A172 (cell line): ENCODE data around the gene DYRK3. TPM values are rescaled to one million over a fixed set of nuclear protein-coding genes. Genes with fewer than 3 reads are reported as not detected.
A peak's percentile ranks its signal among the peaks of the same experiment; 100 is the strongest.
"Not testable (repeated sequence)": the region's sequence is repeated elsewhere in the genome, so short reads cannot be mapped to it uniquely, and the experiment has no call there.

ENCODE experiments used
- DNase-seq: peaks from one replicate; pipeline ENCODE4 v3.0.0-alpha.2; 2015; ENCODE audit warnings: low spot score
- total RNA-seq: library from RNA; depleted of rRNA; stranded (reverse); fragments of >200 nt; shearing (Covaris generic); gene quantifications from 2 replicates; pipeline ENCODE4 v1.2.3, GENCODE V29; 2014

The DYRK3 gene
- total RNA-seq, 1 experiment from 2014 or later, result 26.8 TPM

DNA sequence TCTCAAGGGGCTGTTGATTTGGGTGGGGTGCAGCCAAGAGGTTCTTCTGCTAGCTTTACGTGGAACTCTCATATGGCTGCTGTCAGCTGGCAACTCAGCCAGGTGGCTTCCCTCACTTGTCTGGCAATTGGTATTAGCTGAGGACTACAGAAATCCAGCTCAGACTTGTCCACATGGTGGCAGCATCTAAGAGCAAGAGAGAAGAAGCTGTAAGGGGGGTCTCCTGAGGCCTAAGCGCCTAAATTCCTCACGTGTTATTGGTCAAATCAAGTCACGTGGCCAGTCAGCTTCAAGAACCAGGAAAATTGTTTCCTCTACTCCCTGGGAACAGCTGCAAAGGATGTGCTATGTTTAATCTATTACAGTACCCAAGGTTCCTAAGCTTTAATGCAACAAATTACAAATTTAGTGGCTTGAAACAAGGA is 4.2 kb upstream of the DYRK3 start:
- DNase-seq, result peak; percentile 78

DNA sequence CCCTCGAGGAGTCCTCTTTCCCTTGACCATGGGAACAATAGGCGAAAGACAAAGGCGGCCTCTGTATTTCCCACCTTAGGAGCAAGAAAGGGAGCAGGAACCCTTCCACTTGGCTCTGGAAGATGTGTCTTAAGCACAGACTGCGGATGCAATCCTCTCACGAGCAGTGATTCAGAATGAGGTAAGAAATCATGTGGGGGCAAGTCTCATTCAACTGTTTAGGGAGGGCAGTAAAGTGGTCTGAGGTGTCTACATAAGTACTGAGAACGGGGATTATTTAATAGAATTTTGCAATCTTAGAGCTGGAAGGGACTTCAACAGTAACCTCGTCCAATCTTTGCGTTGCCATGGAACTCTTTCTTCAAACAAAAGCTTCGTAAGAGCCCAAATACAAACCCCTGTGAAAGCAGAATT is 1.6 kb upstream of the DYRK3 start:
- peak; percentile 79 for DNase-seq

DNA sequence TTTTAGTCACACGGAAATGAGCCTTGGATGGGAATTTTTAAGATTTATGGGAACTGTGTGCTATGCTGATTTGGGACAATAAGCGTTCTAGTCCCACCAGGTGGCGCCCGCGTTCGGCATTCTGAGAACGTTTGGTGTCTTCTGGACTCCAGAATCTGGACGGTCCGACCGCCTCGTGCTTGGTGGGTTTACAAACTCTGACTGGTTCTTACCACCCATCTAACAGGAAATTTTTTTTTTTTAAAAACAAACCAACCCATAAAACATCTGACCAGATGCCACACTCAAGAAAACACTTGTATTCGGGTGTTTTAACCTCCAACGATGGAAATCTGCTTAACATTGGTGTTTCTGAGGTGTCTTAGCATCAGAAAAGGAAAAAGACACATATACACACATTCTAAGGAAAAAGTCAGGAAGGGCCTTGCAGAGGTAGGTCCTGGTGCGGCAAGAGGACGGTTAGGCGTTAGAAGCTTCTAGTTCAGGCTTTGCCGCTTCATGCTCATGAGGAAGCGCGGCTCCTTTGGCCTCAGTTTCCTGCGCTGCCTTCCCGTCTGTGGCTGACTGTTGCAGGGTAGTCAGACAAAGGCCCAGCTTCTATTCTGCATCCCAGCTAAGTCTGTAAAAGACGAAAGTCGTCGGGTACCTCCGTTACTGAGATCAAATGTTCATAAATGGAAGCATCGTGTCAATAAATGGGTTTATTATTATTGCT is 814 bp upstream of the DYRK3 start:
- peak; percentile 90 for DNase-seq

DNA sequence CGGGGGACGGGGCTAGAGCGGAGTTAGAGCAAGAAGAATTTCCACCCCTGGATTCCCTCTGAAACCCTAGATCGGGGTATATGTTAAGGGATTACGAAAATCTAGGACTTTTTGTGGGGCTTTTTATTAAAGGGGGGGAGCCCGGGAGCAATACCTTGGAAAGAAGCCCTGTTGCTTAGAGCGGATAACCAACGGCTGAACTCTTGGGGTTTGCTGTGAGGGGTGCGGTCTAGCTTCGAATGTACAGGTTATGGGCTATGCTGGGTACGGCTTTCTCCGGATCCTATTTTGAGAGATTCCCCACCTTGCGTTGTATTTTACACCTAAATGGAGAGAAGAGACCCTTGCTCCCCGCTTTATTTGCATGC is 626 bp downstream of the DYRK3 start:
- peak; percentile 36 for DNase-seq

DNA sequence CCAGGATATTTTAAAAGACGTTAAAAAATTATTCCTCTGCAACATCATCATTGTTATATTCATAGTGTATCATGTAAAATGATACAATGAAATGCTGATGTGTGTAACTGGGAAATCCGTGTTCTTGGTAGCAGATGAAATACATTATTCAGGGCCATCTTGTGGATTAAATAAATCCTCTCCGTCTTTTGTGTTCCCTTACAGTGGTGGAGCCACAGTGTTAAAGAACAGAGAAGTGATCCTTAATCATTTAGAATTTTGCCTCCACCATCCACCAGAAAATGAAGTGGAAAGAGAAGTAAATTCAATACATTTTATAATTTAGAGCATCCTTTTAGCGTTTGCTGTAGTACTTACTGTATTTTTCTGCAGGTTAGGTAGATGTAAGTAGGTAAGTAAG is 1.3 kb downstream of the DYRK3 start:
- DNase-seq, result no peak

DNA sequence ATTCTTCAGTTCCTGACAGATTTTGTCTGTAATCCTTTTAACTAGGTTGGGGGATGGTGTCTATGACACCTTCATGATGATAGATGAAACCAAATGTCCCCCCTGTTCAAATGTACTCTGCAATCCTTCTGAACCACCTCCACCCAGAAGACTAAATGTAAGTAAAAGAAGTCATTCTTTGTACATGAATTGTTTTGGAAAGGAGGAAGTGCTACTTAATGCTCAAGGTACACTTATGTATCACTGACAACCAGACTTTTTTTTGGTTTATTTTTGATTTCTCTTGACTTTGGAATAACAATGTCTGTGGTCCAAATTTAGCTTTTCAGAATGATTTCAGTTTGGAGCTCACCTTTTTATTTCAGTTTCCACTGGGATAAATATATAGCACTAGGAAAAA is 2.3 kb downstream of the DYRK3 start:
- DNase-seq, result no peak

DNA sequence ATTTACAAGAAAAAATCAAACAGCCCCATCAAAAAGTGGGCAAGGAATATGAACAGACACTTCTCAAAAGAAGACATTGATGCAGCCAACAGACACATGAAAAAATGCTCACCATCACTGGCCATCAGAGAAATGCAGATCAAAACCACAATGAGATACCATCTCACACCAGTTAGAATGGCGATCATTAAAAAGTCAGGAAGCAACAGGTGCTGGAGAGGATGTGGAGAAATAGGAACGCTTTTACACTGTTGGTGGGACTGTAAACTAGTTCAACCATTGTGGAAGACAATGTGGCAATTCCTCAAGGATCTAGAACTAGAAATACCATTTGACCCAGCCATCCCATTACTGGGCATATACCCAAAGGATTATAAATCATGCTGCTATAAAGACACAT is 6.7 kb downstream of the DYRK3 start:
- DNase-seq, result not testable (repeated sequence)

DNA sequence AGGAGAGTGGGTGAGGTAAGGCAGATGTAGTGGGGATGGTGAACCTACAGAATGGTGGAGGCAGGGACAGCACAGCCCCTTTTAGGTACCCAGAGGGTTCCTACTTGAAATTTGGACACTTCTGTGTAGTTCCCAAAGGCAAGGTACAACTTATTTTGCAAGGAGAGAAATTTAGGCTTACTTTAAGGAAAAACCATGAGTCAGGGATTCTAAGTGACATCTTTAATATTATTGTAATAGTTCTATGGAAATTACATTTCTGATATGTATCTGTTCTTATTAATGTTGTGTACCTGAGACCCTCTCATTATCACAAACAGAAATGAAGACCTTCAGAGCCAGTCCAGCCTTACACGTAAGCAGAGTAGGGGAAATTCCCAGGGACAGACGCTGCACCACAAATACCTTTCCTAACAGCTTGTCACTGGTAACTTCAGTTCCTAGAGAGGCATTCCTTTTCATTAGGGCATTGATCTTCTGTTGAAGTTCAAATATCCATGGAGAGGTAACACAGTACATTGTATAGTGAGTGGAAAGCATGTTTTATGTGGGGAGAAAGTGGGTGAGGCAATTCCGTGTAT is 7.9 kb downstream of the DYRK3 start:
- DNase-seq, result no peak

DNA sequence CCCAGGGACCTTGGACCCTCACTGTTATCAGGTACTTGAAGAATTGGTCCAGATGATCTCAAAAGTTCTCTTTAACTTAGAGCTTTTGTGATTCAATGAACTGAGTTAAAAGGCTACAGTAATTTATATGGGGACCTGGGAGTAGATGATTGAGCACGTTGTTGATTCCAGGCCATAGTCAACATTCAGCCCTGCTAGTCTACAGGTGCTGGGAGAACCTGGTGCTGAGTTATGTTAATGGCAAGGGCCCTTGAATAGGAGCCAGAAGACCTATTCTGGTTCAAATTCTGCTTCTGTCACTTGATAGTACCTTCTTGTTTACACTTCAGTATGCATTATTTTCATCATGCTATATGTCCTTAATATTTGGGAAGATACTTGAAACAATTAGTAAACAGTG is 11.2 kb downstream of the DYRK3 start:
- DNase-seq, result no peak

DNA sequence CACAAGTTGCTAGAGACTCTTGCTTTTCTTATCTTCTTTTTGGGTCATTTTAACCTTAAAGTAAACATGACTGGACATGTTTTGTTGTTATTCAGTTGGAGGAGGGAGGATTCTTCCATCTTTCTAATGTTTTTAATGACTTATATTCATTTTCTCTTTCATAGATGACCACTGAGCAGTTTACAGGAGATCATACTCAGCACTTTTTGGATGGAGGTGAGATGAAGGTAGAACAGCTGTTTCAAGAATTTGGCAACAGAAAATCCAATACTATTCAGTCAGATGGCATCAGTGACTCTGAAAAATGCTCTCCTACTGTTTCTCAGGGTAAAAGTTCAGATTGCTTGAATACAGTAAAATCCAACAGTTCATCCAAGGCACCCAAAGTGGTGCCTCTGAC is 11.9 kb downstream of the DYRK3 start:
- no peak for DNase-seq

DNA sequence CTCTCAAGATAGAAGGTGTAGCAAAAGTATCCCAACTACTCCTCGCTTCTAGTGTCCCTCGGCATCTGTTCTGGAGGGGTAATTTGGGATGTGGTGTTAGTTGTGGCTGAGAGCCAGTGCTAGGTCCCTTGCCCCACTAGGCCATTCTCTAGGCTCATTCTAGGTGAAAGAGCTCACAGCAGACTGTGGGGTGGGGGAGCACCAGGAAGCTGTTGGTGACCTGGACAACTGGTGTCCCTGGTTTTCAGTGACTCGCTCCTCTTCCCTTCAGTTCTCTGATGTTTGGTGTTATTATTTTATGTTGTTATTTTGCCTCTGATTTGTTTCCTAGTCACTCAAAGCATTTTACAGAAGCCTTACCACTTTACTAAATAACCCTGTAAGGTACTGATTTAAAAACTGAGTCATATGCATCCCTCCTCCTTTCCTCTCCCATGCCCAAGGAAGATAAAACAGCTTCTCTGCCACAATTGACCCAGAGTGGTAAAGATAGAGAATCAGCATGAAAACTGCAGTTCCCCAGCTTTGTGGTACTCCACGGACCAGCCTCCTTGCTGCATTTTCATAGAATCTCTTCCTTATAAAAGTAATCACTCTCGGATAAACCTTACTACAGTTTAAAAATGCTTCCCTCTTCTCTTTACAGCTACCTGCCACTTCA is 14.1 kb downstream of the DYRK3 start:
- DNase-seq, result no peak

DNA sequence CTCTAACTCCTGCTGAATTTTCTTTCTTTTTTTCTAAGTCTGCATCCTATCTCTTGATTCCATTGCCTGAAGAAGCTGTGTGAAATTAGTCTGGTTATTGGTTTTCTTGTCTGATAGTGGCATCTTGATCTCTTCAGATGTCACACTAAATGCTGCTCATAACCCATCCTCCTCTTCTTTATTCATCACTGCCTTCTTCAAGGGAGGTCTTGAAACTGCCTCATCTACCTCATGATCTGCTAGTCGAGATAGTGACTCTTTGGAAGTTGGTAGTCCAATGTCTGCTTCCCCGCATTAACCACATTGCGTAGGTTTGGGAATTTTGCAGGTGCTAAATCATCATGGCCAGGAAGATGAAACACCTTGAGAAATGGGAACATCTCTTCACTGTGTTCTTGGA is 15.7 kb downstream of the DYRK3 start:
- DNase-seq, result no peak

DNA sequence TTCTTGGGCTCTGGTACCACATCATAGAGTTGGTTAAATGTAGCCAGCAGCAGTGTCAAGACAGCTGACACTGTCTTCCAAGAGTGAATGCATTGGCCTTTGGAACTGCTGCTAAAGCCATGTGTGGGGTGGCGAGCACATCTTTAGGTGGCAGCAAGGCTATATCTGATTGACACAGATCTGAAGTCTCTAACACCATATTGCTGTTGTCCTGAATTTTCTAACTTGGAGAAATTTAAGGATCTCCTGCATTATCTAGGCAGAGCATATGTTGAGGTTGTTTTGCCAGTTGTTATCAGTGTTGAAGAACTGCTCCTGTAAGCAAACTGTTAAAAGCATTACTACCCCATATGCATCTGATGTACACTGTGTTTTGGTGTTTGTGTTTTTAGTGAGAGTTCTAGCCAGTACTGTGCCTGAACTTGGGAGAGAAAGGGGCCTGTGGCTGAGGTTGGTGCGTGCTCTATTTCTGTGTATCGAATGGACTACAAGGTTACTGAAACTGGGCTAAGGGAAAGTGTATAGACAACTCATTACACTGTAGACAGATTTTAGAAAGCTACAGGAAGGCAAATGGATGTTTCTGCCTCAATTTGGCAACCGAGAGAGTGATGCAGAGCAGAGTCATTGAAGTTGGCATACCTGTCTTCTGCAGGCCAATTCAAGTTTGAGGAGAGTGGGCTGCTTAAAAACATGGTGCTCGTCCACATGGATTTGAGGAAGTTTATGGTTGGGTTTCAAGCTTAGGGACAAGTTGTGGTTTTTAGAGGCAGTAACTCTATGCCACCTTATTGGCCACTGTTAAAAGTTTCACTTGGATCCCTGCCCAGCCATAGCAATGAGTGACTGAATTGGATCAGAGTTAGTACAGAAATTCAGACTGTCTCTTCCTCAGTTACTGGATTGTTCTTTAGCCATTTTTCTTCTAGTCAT is 16.9 kb downstream of the DYRK3 start:
- no peak for DNase-seq

DNA sequence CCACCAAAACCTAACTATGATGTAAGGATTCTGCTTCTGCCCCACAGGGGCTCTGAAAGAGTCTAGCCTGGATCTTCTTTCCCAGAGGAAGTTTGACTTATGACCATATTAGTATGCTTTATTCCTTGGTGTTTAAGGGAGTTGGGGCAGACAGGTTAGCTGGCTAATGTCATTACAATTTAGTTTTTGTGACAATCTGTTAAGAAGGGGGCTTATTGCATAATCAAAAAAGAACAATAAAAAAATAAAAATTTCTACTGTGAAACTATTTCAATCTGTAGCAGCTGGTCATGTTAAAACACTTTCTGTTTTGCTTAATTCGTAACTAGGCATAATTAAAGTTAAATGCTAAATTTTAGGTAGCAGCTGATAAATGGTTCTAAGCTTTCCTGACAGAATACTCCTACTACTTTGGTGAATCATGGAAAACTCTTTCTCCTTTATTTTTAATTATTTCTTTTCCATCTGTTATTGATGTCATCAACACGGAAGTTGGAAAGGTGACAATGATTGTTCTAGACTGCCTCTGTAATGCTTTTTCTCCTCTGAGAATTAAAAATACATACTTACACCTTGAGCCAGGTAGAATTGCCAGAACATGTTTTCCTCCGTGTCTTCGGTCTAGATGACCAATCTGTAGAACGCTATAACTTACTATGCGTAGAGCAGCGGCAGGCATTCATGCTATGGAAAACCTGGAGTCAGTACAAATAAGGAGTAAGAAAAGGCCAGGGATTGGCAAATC is 18.6 kb downstream of the DYRK3 start:
- no peak for DNase-seq

DNA sequence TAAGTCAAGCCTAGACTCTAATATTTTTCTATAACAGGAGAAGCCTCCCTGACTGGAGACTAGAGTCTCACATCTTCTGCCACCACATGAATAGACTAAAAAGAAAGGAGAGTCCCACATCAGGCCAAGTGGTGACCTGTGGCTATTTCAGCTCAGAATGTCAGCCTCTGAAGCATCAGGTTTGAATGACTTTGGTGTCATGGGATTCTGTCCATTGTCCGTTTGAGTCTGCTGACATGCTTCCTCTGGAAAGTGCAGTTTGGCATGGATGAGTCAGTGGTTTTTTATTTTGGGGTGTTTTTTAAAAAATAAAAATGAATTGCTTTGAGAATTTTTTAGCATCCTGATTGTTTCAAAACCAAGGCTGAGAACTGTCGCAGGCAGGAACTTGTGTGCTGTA is 19.5 kb downstream of the DYRK3 start:
- no peak for DNase-seq

DNA sequence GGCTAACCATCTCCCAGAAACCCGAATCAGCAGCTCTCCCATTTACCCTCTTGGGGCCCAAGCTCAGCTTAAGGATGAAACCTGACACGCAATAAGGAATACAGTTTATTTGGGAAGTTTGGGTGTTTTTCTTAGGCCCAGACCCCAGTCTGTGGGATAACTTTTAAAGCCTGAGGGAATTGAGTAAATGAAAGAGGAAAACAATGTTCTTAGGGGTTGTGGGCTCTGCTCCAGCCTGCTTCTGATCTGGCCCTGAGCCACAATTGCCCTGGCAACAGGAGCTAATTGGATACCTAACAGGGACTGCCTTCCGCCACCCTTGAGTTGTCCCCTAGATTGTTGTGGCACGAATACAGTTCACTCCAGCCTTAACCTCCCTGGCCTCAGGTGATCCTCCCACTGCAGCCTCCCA is 20.1 kb downstream of the DYRK3 start:
- no peak for DNase-seq

DNA sequence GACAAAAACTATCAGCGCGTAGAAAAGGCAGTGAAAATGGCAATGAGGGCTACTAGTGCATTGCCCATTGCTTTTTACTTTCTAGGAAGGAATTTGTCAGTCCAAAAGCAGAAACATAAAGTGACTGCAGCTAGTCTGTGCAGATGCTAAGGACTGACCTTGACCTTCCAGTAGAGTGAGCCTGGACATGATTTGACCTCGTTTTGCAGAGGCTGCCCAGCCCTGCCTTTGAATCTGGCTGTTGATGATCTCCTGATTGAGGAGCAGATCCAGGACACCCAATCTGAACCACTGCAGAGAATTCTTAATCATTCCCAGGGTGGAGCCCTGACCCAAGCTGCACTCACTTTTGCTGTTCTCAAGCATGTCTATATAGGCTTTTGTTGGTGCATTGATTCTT is 21.6 kb downstream of the DYRK3 start:
- no peak for DNase-seq

DNA sequence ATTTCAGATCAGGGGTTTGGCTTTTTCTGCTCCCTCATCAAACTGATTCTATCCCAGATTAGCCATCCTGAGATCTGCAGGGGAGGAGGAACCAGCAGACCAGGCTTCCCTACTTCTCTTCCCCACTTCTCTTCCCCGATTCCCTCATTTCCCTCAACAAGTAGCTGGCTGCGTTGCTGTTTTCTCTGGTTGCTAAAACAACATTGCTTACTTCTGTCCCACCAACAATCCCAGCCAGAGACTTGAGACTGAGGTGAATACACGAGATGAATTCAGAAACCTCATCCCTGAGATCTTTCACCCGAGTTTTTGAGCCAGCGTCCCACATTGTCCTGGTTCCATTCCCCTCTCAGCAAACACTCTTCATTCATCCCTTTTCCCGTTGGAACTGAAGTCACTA is 22.4 kb downstream of the DYRK3 start:
- DNase-seq, result no peak

DNA sequence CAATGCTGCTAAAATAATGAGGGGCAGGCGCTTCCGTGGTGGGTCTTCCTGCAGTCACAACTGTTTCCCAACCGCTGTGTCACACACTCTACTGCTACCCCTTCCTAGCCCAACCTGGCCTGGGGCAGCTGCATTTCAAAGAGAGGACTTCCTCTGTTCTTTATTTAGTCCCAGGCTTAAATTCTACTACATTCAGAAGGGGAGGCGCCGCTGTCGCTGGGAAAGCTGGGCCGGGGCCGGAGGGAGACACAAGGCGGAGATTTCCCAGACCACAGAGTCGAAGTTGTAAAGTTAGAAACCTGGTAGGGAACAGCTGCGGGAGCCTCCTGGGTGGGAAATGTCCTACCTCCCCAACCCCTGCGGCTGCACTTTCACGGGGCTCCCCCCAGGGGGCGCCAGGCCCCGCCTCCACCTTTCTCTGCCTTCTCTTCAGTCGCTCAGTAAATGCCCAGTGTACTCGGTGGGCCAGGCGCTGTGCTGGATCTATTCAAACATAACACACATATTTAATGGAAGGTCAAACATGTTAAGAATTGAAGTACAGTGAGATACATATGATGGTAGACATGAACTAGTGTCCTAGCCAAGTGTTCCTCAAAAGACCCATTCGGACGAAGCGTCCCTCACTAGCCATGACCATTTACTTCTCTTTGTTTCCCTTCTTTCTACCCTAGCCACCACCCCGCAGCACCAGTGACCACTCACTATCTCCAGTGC is 23.1 kb downstream of the DYRK3 start:
- DNase-seq, result no peak

DNA sequence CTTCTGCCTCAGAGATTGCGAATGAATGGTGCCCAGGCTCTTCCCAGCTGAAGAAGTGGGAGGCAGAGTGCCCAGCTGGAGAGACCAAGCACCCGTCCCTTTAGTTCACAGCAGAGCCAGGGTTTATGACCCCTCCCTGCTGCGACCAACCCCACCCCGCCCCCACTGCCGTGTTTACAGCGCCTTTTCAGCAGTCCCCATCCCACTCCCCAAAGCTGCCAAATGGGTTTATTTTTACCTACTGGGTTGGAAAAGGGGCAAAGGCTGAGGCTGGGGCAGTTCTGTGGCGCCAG is 23.6 kb downstream of the DYRK3 start:
- no peak for DNase-seq

DNA sequence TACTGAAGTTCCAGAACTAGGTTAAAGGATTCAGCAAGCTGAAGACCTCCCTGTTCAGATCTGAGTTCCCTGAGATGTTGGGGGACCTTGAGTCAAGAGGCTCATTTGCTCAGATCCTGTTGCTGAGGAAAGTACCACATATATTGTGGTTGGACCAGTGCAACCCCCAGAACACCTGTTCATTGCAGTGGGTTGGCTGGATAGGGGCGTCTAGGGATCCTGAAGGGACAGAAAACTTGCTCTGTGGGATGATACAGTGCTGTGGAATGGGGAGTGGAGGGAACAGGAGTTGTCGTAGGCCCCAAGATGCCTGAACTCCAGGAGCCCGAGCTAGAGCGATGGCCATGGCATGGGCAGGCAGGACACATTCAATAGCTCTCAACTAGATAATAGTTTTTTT is 24.8 kb downstream of the DYRK3 start:
- DNase-seq, result no peak
